ENCODE data around the gene KCNMA1.

DNA sequence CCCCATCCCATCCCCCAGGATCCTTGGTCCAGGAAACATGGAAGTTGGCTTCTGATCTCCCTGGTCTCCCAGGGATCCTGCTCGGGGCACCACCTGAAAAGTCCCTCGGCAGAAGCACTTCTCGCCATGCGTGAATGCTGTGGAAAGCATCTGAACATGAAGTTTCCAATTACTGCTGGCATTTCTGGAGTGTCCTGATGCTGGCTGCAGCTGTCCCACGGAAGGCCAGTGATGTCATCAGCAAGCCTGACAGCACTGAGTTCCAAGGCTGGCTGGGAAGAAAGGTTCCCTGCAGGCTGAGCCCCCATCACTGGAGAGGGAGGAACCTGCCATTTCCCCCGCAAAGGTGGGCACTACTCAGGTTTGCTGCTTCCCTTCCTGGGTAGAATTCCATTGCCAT, 71.4 kb downstream of the KCNMA1 start:
- TF ChIP-seq, protein P1, sequence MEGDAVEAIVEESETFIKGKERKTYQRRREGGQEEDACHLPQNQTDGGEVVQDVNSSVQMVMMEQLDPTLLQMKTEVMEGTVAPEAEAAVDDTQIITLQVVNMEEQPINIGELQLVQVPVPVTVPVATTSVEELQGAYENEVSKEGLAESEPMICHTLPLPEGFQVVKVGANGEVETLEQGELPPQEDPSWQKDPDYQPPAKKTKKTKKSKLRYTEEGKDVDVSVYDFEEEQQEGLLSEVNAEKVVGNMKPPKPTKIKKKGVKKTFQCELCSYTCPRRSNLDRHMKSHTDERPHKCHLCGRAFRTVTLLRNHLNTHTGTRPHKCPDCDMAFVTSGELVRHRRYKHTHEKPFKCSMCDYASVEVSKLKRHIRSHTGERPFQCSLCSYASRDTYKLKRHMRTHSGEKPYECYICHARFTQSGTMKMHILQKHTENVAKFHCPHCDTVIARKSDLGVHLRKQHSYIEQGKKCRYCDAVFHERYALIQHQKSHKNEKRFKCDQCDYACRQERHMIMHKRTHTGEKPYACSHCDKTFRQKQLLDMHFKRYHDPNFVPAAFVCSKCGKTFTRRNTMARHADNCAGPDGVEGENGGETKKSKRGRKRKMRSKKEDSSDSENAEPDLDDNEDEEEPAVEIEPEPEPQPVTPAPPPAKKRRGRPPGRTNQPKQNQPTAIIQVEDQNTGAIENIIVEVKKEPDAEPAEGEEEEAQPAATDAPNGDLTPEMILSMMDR (IDR thresholded peaks at IDR 0.05), result no peak
- no peak for TF ChIP-seq POLR2A (IDR thresholded peaks at IDR 0.05)
